Suppressor macrophage treated with lipopolysaccharide for 4 hours (primary cell): ENCODE measurements around the gene ECHDC3.

Source experiments
- DNase-seq: peaks from one replicate; pipeline ENCODE4 v3.0.0-alpha.2; 2020

ECHDC3 gene

DNA sequence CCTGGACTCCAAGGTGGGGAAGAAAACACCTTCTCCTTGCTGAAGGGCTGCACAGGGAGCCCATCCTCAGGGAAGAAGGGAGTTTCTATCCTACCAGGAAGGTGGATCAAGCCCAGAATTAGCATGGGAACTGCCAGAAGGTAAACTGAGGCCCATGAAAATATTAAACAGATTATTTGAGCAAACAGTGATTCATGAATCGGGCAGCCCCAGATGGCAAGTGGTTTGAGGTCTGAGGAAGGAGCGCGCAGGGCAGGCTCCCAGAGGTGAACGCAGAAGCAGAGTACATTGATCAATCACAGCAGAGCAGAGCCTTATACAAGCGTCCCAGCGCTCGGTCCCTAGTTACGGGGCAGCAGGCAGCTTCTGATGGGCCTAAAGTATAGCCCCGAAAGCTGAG, 45.2 kb downstream of the ECHDC3 start:
- DNase-seq, result no peak

- no peak for DNase-seq
These were observed 45.7 kb downstream of the ECHDC3 start for GRCh38 chr10:11787846-11788245.

- DNase-seq, result no peak
These were observed 47.1 kb downstream of the ECHDC3 start for GRCh38 chr10:11789306-11789705.

- no peak for DNase-seq
These were observed 47.8 kb downstream of the ECHDC3 start for GRCh38 chr10:11789956-11790355.

GRCh38 chr10:11793762-11794479, 51.7 kb downstream of the ECHDC3 start:
- DNase-seq, result no peak

DNA sequence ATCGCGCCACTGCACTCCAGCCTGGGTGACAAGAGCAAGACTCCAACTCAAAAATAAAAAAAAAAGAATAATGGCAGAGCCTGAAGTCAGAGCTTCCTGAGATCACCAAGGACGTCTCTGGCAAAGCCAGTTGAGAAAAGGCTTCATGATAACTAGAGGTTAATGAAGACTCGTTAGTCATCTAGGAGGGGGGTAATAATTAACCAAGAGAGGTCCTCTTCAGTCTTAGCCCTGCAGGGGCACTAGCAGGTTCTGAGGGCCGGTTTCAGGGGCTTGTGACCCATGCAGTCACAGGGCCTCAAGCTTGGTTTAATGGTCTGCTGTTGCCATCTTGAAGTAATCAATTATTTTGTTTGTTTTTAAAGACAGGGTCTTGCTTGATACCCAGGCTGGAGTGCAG, 52.4 kb downstream of the ECHDC3 start:
- DNase-seq, result no peak

- DNase-seq, result no peak
These were observed 53.1 kb downstream of the ECHDC3 start for GRCh38 chr10:11795101-11795920.

DNA sequence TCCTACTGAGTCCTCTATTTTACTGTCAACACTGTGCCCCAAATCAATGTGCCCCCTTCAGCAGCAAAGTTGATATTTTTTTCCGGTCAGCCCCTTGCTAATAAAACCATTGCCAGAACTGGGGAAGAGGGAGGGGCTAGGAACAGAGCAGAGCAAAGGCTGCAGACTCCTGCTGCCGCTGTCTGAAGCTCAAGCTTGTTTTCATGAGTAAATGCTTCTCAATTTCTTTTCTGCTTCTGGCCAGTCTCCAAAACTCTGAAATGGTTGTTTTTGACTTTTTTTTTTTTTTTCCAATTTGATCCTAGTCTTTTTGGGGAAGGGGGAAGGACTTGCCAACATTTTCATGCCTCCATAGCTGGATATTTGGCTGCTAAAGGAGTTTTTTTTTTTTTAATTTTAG, 54.3 kb downstream of the ECHDC3 start:
- DNase-seq, result no peak

DNA sequence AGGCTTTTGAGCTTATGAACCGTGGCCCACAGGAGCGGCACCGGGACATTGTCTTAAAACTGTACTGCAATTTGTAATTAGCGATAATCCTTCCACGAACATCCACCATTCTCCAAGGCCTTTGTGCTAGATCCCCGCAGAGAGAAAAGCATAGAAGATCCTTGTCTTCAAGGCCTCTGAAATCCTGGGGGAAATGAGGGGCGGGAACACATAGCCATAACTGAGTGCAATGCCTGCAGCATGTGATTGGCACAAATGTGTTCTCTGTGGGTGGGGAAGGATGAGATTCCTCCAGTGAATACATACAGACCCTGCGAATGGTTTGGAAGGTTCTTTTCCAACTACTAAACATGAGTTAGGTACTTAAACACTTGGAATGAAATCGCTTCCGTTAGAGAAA, 55.1 kb downstream of the ECHDC3 start:
- DNase-seq, result no peak

DNA sequence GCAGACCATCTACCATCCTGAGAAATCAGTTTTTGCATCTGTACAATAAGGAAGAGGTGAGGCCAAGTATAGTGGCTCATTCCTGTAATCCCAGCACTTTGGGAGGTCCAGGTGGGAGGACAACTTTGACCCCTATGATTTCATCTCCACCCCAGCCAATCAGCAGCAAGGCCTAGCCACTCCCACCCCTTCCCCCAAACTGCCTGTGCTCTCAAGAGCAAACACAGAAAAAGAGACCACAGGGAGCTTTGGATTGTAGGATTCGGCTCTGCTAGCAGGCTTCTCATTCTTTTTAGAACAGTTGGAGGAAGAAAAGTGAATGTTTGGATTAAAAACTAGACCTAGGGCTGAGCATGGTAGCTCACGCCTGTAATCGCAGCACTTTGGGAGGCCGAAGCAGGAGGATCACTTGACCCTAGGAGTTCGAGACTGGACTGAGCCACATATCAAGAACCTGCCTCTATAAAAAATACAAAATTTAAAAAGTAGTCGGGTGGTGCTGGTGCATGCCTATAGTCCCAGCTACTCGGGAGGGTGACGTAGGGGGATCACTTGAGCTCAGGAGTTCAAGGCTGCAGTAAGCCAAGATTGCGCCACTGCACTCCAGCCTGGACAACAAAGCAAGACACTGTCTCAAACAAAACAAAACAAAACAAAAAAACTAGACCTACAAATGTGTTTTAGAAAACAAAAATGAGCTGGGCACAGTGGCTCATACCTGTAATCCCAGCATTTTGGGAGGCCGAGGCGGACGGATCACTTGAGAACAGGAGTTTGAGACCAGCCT, 55.9 kb downstream of the ECHDC3 start:
- DNase-seq, result no peak

DNA sequence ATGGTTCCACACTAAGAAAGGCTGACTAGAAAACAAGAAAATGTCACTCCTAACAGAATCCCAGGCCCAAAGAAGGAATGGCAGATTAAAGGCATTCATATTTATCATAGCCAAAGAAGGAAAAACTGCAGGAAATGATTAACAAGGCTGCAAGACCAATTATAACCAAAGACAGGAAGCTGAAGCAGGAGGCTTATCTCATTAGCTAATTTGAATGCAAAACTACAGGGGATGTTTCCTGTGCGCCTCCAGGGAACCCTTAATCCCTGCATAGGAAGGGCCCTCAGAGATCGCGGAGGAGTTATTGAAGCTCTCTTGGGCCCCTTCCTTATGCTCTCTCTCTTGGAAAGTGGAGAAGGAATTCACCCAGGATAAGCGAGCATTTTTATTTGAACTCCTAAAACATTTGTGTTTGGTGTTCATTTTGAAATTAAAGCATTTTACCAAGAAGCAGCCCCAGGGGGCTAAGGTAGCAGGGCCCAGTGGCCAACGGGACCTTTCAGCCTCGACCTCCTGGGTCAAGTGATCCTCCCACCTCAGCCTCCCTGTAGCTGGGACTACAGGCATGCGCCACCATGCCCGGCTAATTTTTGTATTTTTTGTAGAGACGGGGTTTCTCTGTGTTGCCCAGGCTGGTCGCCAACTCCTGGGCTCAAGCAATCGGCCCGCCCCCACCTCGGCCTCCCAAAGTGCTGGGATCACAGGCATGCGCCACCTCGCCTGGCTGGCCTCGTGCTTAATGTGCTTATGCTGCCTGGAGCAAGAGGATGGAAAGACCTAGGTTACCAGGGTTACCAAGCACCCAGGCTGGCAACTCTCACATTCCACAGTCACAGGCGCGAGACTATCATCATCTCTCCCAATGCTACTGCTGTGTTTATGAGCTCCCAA, 56.9 kb downstream of the ECHDC3 start:
- no peak for DNase-seq

- DNase-seq, result no peak
These were observed 57.5 kb downstream of the ECHDC3 start for GRCh38 chr10:11799736-11800080.

GRCh38 chr10:11804336-11804735, 62.2 kb downstream of the ECHDC3 start:
- no peak for DNase-seq

GRCh38 chr10:11805792-11806191, 63.6 kb downstream of the ECHDC3 start:
- DNase-seq, result no peak

DNA sequence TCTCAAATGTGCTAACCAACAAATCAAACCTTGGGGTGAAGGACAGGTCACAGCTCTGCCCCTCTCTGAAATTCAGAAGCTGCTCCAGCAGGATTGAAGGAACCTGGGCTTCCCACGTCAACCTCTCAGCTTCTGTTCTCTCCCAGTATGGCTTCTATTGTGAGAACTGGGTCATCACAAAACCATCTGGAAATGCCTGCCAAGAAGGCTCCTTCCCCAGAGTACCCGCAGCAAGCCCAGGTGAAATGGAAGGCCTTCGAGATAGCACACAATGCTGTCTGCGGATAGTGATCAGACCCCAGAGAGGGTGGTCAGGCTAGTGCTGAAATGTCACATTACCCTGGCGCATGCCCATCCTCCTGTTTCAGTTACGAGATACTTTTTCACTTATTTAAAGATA, 64.5 kb downstream of the ECHDC3 start:
- DNase-seq, result no peak

- DNase-seq, result no peak
These were observed 66.6 kb downstream of the ECHDC3 start for GRCh38 chr10:11808808-11809207.

- no peak for DNase-seq
These were observed 68.2 kb downstream of the ECHDC3 start for GRCh38 chr10:11810313-11810766.

DNA sequence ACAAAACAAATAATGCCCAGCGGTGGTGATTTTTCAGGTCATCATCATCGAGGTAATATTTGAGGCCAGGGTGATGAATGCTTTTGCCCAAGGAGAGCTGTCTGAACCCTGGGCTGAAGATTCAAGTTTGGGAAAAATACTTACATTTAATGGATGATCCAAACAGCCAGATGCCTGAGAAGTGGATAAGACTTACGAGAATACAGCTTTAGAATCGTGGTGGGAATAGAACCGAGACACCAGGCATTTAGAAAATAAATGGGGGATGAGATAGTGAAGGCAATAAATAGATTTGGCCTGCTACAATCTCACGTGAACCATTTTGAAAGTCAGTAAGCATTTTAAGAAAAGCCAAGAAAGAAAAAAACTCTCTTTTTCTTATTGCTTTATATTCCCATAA, 68.8 kb downstream of the ECHDC3 start:
- DNase-seq, result no peak

DNA sequence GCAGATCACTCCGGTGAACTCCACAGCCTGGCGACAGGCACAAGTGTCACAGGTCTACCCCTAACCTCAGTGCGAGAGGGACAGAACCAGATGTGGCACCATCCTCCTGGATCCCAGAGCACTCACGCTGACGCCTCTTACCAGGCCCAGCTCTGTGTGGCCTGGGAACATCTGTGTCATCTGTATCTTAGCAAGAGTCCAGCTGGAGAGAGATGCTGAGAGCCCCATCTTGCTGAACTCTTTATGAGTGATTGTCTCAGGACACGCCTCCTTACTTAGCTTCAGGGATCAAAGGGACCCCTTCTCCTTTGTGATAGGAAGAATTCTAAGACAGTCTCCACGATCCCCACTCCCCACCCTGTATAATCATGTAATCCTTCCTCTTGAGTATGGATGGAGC, 71.0 kb downstream of the ECHDC3 start:
- DNase-seq, result no peak
